ENCODE data around the gene TMEM200C. TPM values are rescaled to one million over a fixed set of nuclear protein-coding genes. Genes with fewer than 3 reads are reported as not detected.

The TMEM200C gene
- total RNA-seq, 1 donor from 2014 or later: 13.8 TPM

DNA sequence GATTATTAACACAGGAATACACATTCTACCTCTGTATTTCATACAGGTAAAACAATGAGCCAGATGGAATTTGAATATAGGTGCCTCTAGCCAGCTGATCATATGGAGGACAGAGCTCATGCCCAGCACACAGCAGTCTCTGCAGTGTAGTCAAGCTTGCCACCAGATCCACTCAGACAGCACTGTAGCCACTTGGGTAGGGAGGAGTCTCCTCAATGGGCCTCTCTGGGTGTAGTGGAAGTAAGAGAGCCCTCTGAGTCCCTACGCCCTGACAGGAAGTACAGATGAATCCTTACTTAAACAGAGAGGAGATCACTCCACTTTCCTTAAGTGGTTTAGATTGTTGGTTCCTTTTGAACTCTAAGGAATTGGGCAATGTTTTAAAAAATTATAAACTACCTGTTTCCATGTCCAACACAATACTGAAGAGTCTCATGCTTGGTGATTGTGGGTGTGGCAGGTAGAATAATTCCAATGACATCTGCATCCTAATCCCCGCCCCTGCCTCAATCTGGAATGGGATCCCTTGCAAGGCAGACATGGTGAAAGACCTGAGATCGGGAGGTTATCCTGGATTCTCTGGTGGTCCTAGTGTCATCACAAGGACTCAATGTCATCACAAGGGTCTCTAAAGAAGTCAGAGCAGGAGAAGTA is 23.0 kb upstream of the TMEM200C start:
- TF ChIP-seq CTCF (IDR thresholded peaks at IDR 0.05; ENCODE audit: partially characterized antibody, unreplicated experiment): no peak
- H3K27me3 Mint-ChIP-seq (ENCODE audit: unreplicated experiment): no peaks in the 10 kb centered on the region
- H3K9me3 Mint-ChIP-seq (ENCODE audit: unreplicated experiment): peaks cover 2% of the 10 kb centered on the region
- no peak overlapping the region for H3K27ac Mint-ChIP-seq (ENCODE audit: unreplicated experiment)
- DNase-seq: no peak
- no peaks in the 10 kb centered on the region for H3K36me3 Mint-ChIP-seq (ENCODE audit: unreplicated experiment)
- no peak overlapping the region for H3K4me3 Mint-ChIP-seq (ENCODE audit: unreplicated experiment)
- peaks cover 1% of the 10 kb centered on the region for H3K4me1 Mint-ChIP-seq (ENCODE audit: low read depth, unreplicated experiment)

- no peaks in the 10 kb centered on the region for H3K27me3 Mint-ChIP-seq (ENCODE audit: unreplicated experiment)
- no peaks in the 10 kb centered on the region for H3K9me3 Mint-ChIP-seq (ENCODE audit: unreplicated experiment)
- no peak for TF ChIP-seq CTCF (IDR thresholded peaks at IDR 0.05; ENCODE audit: partially characterized antibody, unreplicated experiment)
- DNase-seq: no peak
- no peaks in the 10 kb centered on the region for H3K36me3 Mint-ChIP-seq (ENCODE audit: unreplicated experiment)
- peaks cover 9% of the 10 kb centered on the region for H3K4me1 Mint-ChIP-seq (ENCODE audit: low read depth, unreplicated experiment)
- H3K27ac Mint-ChIP-seq (ENCODE audit: unreplicated experiment): no peak overlapping the region
- no peak overlapping the region for H3K4me3 Mint-ChIP-seq (ENCODE audit: unreplicated experiment)
Observed at GRCh38 chr18:5914951-5915350, 19.6 kb upstream of the TMEM200C start.

DNA sequence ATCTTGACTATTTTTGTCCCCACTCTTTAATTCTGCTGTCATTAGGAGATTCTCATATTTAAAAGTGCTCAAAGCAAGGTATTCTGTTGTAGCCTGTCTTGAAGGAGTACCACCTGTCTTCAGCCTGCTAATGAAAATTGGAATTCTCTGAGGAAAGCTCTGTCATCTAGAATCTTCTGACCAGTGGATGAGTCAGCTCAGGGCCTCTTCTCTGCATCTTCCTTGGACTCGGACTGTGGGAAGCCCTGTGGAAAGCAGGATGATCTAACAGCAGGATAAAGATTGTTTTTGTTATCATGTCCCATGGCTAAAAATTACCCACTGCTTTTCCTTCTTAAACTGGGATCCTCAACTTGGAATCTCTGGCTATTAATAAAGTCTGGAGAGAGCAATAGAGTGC is 18.7 kb upstream of the TMEM200C start:
- Mint-ChIP-seq H3K9me3 (ENCODE audit: unreplicated experiment) (no peaks in the 10 kb centered on the region), H3K27me3 (ENCODE audit: unreplicated experiment) (no peaks in the 10 kb centered on the region), H3K4me1 (ENCODE audit: low read depth, unreplicated experiment) (peaks cover 9% of the 10 kb centered on the region), H3K27ac (ENCODE audit: unreplicated experiment) (no peak overlapping the region), H3K36me3 (ENCODE audit: unreplicated experiment) (no peaks in the 10 kb centered on the region), H3K4me3 (ENCODE audit: unreplicated experiment) (no peak overlapping the region)
- no peak for DNase-seq
- no peak for TF ChIP-seq CTCF (IDR thresholded peaks at IDR 0.05; ENCODE audit: partially characterized antibody, unreplicated experiment)

DNA sequence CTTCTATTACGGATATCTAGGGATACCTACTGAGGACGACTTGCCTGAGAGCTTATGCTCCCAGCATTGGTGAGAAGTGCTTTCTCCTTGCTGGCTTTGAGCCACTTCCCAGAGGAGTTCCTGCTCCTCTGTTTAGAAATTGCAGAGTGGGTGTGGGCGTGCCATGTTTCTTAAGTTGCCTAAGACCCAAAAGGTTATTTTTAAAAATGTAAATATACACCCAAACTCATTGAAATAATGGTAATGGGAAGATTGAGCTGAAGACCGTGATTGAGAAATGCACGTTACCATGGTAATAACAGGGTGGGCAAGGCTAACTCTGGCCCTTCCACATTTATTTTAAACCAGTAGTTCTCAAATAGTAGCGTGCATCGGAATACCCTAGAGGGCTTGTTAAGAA is 17.2 kb upstream of the TMEM200C start:
- no peaks in the 10 kb centered on the region for H3K9me3 Mint-ChIP-seq (ENCODE audit: unreplicated experiment)
- H3K27ac Mint-ChIP-seq (ENCODE audit: unreplicated experiment): no peak overlapping the region
- peaks cover 9% of the 10 kb centered on the region for H3K4me1 Mint-ChIP-seq (ENCODE audit: low read depth, unreplicated experiment)
- no peaks in the 10 kb centered on the region for H3K27me3 Mint-ChIP-seq (ENCODE audit: unreplicated experiment)
- TF ChIP-seq CTCF (IDR thresholded peaks at IDR 0.05; ENCODE audit: partially characterized antibody, unreplicated experiment): no peak
- no peaks in the 10 kb centered on the region for H3K36me3 Mint-ChIP-seq (ENCODE audit: unreplicated experiment)
- no peak for DNase-seq
- H3K4me3 Mint-ChIP-seq (ENCODE audit: unreplicated experiment): no peak overlapping the region

- Mint-ChIP-seq H3K4me1 (ENCODE audit: low read depth, unreplicated experiment) (peaks cover 11% of the 10 kb centered on the region), H3K9me3 (ENCODE audit: unreplicated experiment) (no peaks in the 10 kb centered on the region), H3K27ac (ENCODE audit: unreplicated experiment) (no peak overlapping the region), H3K36me3 (ENCODE audit: unreplicated experiment) (no peaks in the 10 kb centered on the region), H3K4me3 (ENCODE audit: unreplicated experiment) (no peak overlapping the region), H3K27me3 (ENCODE audit: unreplicated experiment) (no peaks in the 10 kb centered on the region)
- TF ChIP-seq CTCF (IDR thresholded peaks at IDR 0.05; ENCODE audit: partially characterized antibody, unreplicated experiment): no peak
- DNase-seq: no peak
Observed at GRCh38 chr18:5909125-5909524, 13.8 kb upstream of the TMEM200C start.

Measured in glutamatergic neuron (in vitro differentiated cells).